A549 (cell line): ENCODE results near the gene CDH4. TPM values are rescaled to one million over a fixed set of nuclear protein-coding genes. Genes with fewer than 3 reads are reported as not detected.

Experiments used
- ATAC-seq, 2 experiments: fragments of 200-7000 bp in 1 of 2; fragments of >200 bp in 1 of 2; cut with Nextera tagmentation in 1 of 2; cut with Tn5 transposase in 1 of 2; 3 replicates each; pipeline versions ENCODE4 v1.8.0 to v1.9.1; 2018 to 2020; ENCODE audit warnings: mild to moderate bottlenecking in 1 of 2, moderate library complexity in 1 of 2
- CTCF ChIA-PET: fragments of 300-600 bp; sonication (Branson Sonifier 250); formaldehyde crosslinking; extraction: SDS; loops from one replicate; lab custom pipeline; 2021; ENCODE audit warnings: antibody characterized with exemption, inconsistent platforms; lab: Yijun Ruan, JAX
- POLR2A ChIA-PET: fragments of 350-600 bp; formaldehyde crosslinking; extraction: SDS; loops from one replicate; lab custom pipeline; 2021; ENCODE audit warnings: antibody characterized with exemption, inconsistent platforms; lab: Yijun Ruan, JAX
- DNase-seq, 2 experiments: peaks; one replicate each; pipeline versions ENCODE4 v3.0.0 to v3.0.0-alpha.2; 2011 to 2016; ENCODE audit warnings: low read depth in 1 of 2, low spot score in 1 of 2
- FAIRE-seq: peaks from 2 replicates; lab custom pipeline; 2011; peaks lifted over from hg19 to GRCh38; lab: Jason Lieb, UNC
- H3K27ac ChIP-seq, 2 experiments: fragments of >200 bp; sonication (Bioruptor Twin); formaldehyde crosslinking; 3 replicates each; pipeline ENCODE4 v1.5.1; 2016 to 2017
- H3K4me1 ChIP-seq: fragments of >200 bp; sonication (Bioruptor Twin); formaldehyde crosslinking; 3 replicates; pipeline ENCODE4 v1.6.1; 2016
- H3K4me2 ChIP-seq: fragments of >200 bp; sonication (Bioruptor Twin); formaldehyde crosslinking; 3 replicates; pipeline ENCODE4 v1.6.1; 2016
- H3K4me3 ChIP-seq: fragments of >200 bp; sonication (Bioruptor Twin); formaldehyde crosslinking; 3 replicates; pipeline ENCODE4 v1.5.1; 2016
- H3K9me3 ChIP-seq: fragments of >200 bp; sonication (Bioruptor Twin); formaldehyde crosslinking; 3 replicates; pipeline ENCODE4 v1.6.1; 2016
- CBX8 ChIP-seq: fragments of 200-600 bp; sonication (generic); IDR thresholded peaks from 2 replicates; pipeline ENCODE4 v1.6.1; 2016
- ELK1 ChIP-seq: fragments of 150-350 bp; IDR thresholded peaks from 2 replicates; pipeline ENCODE4 v1.6.1; 2014; ENCODE audit warnings: low read depth, mild to moderate bottlenecking, low read length
- FOSL2 ChIP-seq, 2 experiments: fragments of 450-650 bp in 1 of 2; fragments of >200 bp in 1 of 2; sonication (Bioruptor Twin) in 1 of 2; formaldehyde crosslinking; IDR thresholded peaks; 2 replicates each; pipeline versions ENCODE4 v1.5.0 to v1.6.1; 2016 to 2020; ENCODE audit warnings: mild to moderate bottlenecking in 1 of 2, moderate library complexity in 1 of 2
- FOXS1 ChIP-seq: fragments of 250-450 bp; sonication (Bioruptor Pico); IDR thresholded peaks from 2 replicates; pipeline ENCODE4 v1.5.0; 2020; ENCODE audit warnings: mild to moderate bottlenecking, moderate library complexity
- HDAC2 ChIP-seq: fragments of 200-600 bp; sonication (generic); IDR thresholded peaks from 2 replicates; pipeline ENCODE4 v1.6.1; 2016
- HES2 ChIP-seq: fragments of >200 bp; sonication (Bioruptor Twin); formaldehyde crosslinking; IDR thresholded peaks from 2 replicates; pipeline ENCODE4 v1.6.1; 2016
- JUN ChIP-seq, 2 experiments: fragments of >200 bp; sonication (Bioruptor Twin); formaldehyde crosslinking; IDR thresholded peaks; 2 replicates in 1 of 2; 3 replicates in 1 of 2; pipeline ENCODE4 v1.6.1; 2016 to 2017
- JUNB ChIP-seq: fragments of >200 bp; sonication (Bioruptor Twin); formaldehyde crosslinking; IDR thresholded peaks from 2 replicates; pipeline ENCODE4 v1.6.1; 2016
- MAX ChIP-seq: IDR thresholded peaks from 2 replicates; pipeline ENCODE4 v1.6.1; 2012
- PHF8 ChIP-seq: fragments of 200-600 bp; sonication (generic); IDR thresholded peaks from 2 replicates; pipeline ENCODE4 v1.6.1; 2016; ENCODE audit warnings: low read depth, mild to moderate bottlenecking, antibody characterized with exemption, moderate library complexity, borderline replicate concordance
- POLR2A ChIP-seq: IDR thresholded peaks from 2 replicates; pipeline ENCODE4 v1.6.1; 2012; ENCODE audit warnings: mild to moderate bottlenecking, low read length
- POLR2AphosphoS2 ChIP-seq: conservative IDR thresholded peaks from 2 replicates; pipeline ENCODE4 v1.6.1; 2012; ENCODE audit warnings: low read length, improper control_type of control experiment, inconsistent platforms
- REST ChIP-seq: fragments of 200-600 bp; sonication (generic); IDR thresholded peaks from 2 replicates; pipeline ENCODE4 v1.6.1; 2016; ENCODE audit warnings: antibody characterized with exemption, mild to moderate bottlenecking, moderate library complexity
- RFX5 ChIP-seq: fragments of 450-650 bp; IDR thresholded peaks from 2 replicates; pipeline ENCODE4 v1.7.1; 2014; ENCODE audit warnings: antibody characterized with exemption, mild to moderate bottlenecking, moderate library complexity
- RNF2 ChIP-seq: fragments of 200-600 bp; sonication (generic); IDR thresholded peaks from 2 replicates; pipeline ENCODE4 v1.6.1; 2016; ENCODE audit warnings: low read depth, mild to moderate bottlenecking, antibody characterized with exemption, moderate library complexity, borderline replicate concordance
- SMC3 ChIP-seq: fragments of >200 bp; sonication (Bioruptor Twin); formaldehyde crosslinking; IDR thresholded peaks from 3 replicates; pipeline ENCODE4 v1.6.1; 2018; ENCODE audit warnings: inconsistent platforms
- SREBF2 ChIP-seq: fragments of 450-650 bp; IDR thresholded peaks from 2 replicates; pipeline ENCODE4 v1.6.1; 2014; ENCODE audit warnings: mild to moderate bottlenecking, moderate library complexity
- TFCP2L1 ChIP-seq: fragments of 250-450 bp; sonication (Bioruptor Pico); IDR thresholded peaks from 2 replicates; pipeline ENCODE4 v1.5.0; 2021; ENCODE audit warnings: mild to moderate bottlenecking
- WGBS: methylation state at CpG from one replicate; pipeline ENCODE4 v1.1.6; 2017; ENCODE audit errors: missing lambda C conversion rate; 5-methylcytosine and 5-hydroxymethylcytosine counted together
- polyA plus RNA-seq, 4 experiments: library from polyadenylated mRNA; depleted of rRNA in 3 of 4; stranded (reverse); fragments of >200 nt; fragmentation: RNase III in 1 of 4; extraction: RNeasy Plus Mini Kit Qiagen cat#74134 plus additional on column Dnase treatment in 1 of 4; gene quantifications; 2 replicates in 3 of 4; 3 replicates in 1 of 4; pipeline ENCODE4 v1.2.3, GENCODE V29; 2011 to 2017

Gene CDH4
- polyA plus RNA-seq, 2 of the 4 experiments (the other 2 are of a cell fraction): 3.4 to 10.3 TPM

- ChIA-PET CTCF (no interaction called here), POLR2A (no interaction called here)
- H3K27ac ChIP-seq: no peak overlapping the region
- TF ChIP-seq JUN (IDR thresholded peaks at IDR 0.05) (no peak), PHF8 (no peak), REST (no peak), RNF2 (no peak), FOSL2 (IDR thresholded peaks at IDR 0.05) (no peak), FOSL2 (CRISPR knock-in tag; IDR thresholded peaks at IDR 0.05) (no peak)
- H3K4me3 ChIP-seq: no peak overlapping the region
- H3K9me3 ChIP-seq: no peaks in the 10 kb centered on the region
- FAIRE-seq (no peak), DNase-seq (no peak), ATAC-seq (no peak)
- H3K4me2 ChIP-seq: no peak overlapping the region
- WGBS: 76% methylated on average over 18 of the region's 18 CpGs
- H3K4me1 ChIP-seq: no peaks in the 10 kb centered on the region
Observed at GRCh38 chr20:61763740-61764400, 511.8 kb downstream of the CDH4 start.

- TF ChIP-seq MAX: no peak
- TF ChIP-seq RFX5: no peak
- Histone ChIP-seq H3K9me3 (no peaks in the 10 kb centered on the region), H3K4me1 (no peaks in the 10 kb centered on the region), H3K27ac (no peak overlapping the region), H3K4me3 (no peak overlapping the region), H3K4me2 (no peak overlapping the region)
- FAIRE-seq (no peak), ATAC-seq (no peak), DNase-seq (no peak)
- CTCF ChIA-PET: no interaction called here
- WGBS: 59% methylated on average over 17 of the region's 17 CpGs
- POLR2A ChIA-PET: no interaction called here
Observed at GRCh38 chr20:61764471-61765025, 512.5 kb downstream of the CDH4 start.

- Histone ChIP-seq H3K4me2 (no peak overlapping the region), H3K4me3 (no peak overlapping the region), H3K4me1 (no peaks in the 10 kb centered on the region), H3K27ac (no peak overlapping the region), H3K9me3 (no peaks in the 10 kb centered on the region)
- POLR2A ChIA-PET: no interaction called here
- no peak for DNase-seq
- ATAC-seq: no peak
- WGBS: 61% methylated on average over 15 of the region's 16 CpGs
- TF ChIP-seq POLR2AphosphoS2: no peak
- no peak for TF ChIP-seq FOXS1 (CRISPR knock-in tag)
- TF ChIP-seq, all 56 proteins: peak for 0
- no peak for FAIRE-seq
- CTCF ChIA-PET: no interaction called here
Observed at GRCh38 chr20:61765081-61765870, 513.2 kb downstream of the CDH4 start.

- no peak overlapping the region for H3K4me3 ChIP-seq
- ATAC-seq: peak in 1 of 2 experiments; percentile 61; a peak in 3 of 6 replicates
- 70% methylated on average over 11 of the region's 12 CpGs for WGBS
- POLR2A ChIA-PET: no interaction called here
- no peak for TF ChIP-seq PHF8
- no peak for TF ChIP-seq ELK1
- TF ChIP-seq JUNB: no peak
- TF ChIP-seq SMC3: no peak
- no peak for TF ChIP-seq MAX
- TF ChIP-seq HES2: no peak
- no peak for TF ChIP-seq TFCP2L1 (CRISPR knock-in tag)
- TF ChIP-seq CBX8: no peak
- no peak for TF ChIP-seq HDAC2
- TF ChIP-seq POLR2A: no peak
- TF ChIP-seq SREBF2: no peak
- FAIRE-seq: no peak
- H3K4me1 ChIP-seq: no peaks in the 10 kb centered on the region
- no peak for DNase-seq
- CTCF ChIA-PET: no interaction called here
- no peak overlapping the region for H3K4me2 ChIP-seq
- H3K27ac ChIP-seq: no peak overlapping the region
- no peaks in the 10 kb centered on the region for H3K9me3 ChIP-seq
Observed at GRCh38 chr20:61765871-61766654, 514.0 kb downstream of the CDH4 start.
